Activated CD4-positive, alpha-beta memory T cell treated with anti-CD3 and anti-CD28 coated beads for 36 hours (primary cell): ENCODE results near the gene MAP7. TPM values are rescaled to one million over a fixed set of nuclear protein-coding genes. Genes with fewer than 3 reads are reported as not detected.
"Not testable (repeated sequence)": the region's sequence is repeated elsewhere in the genome, so short reads cannot be mapped to it uniquely, and the experiment has no call there.

ENCODE experiments used
- CTCF ChIA-PET: fragments of 350-600 bp; sonication (Branson Sonifier 250); formaldehyde crosslinking; loops from one replicate; lab custom pipeline; 2021; ENCODE audit warnings: antibody characterized with exemption, inconsistent platforms; lab: Charles Lee
- POLR2A ChIA-PET: fragments of 350-600 bp; sonication (Branson Sonifier 250); formaldehyde crosslinking; loops from one replicate; lab custom pipeline; 2021; ENCODE audit warnings: antibody characterized with exemption; lab: Charles Lee
- DNase-seq: peaks from one replicate; pipeline ENCODE4 v3.0.0-alpha.2; 2020
- H3K27ac Mint-ChIP-seq: one replicate; pipeline ENCODE4 v1.8.0; 2021; ENCODE audit warnings: mixed read lengths
- H3K27me3 Mint-ChIP-seq: one replicate; pipeline ENCODE4 v1.8.0; 2021; ENCODE audit warnings: mixed read lengths
- H3K36me3 Mint-ChIP-seq: one replicate; pipeline ENCODE4 v1.8.0; 2021; ENCODE audit warnings: mixed read lengths
- H3K4me1 Mint-ChIP-seq: one replicate; pipeline ENCODE4 v1.8.0; 2021; ENCODE audit warnings: low read depth, mixed read lengths
- H3K4me3 Mint-ChIP-seq: one replicate; pipeline ENCODE4 v1.8.0; 2021; ENCODE audit warnings: mild to moderate bottlenecking, mixed read lengths
- H3K9me3 Mint-ChIP-seq: one replicate; pipeline ENCODE4 v1.8.0; 2021; ENCODE audit warnings: mixed read lengths
- intact Hi-C: fragments of 100-400 bp; cut with micrococcal nuclease; formaldehyde crosslinking; loops from one replicate; pipeline ENCODE4 v1.15.1; 2023
- total RNA-seq, 2 experiments: library from RNA; stranded (reverse); gene quantifications; one replicate each; pipeline ENCODE4 v1.2.3, GENCODE V29; 2021

Gene MAP7
- total RNA-seq, 2 experiments from 2014 or later, result 1.2 to 1.3 TPM

DNA sequence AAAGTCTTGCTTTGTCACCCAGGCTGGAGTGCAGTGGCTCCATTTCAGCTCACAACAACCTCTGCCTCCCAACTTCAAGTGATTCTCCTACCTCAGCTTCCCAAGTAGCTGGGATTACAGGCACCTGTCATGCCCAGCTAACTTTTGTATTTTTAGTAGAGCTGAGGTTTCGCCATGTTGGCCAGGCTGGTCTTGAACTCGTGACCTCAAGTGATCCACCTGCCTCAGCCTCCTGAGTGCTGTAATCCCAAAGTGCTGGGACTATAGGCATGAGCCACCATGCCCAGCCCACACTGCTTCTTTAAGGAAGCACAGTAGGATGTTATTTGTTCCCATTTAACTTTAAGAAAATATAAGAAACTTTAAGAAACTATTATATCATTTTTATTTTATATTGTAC, 35.3 kb upstream of the MAP7 start:
- not testable (repeated sequence) for H3K9me3 Mint-ChIP-seq

DNA sequence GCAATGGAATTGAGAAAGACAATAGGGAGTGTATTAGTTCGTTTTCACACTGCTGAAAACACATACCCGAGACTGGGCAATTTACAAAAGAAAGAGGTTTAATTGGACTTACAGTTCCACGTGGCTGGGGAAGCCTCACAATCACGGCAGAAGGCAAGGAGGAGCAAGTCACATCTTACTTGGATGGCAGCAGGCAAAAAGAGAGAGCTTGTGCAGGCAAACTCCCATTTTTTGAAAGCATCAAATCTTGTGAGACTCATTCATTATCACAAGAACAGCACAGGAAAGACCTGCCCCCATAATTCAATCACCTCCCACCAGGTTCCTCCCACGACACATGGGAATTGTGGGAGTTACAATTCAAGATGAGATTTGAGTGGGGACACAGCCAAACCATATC, 34.1 kb upstream of the MAP7 start:
- H3K4me1 Mint-ChIP-seq, H3K4me3 Mint-ChIP-seq, H3K9me3 Mint-ChIP-seq, H3K27ac Mint-ChIP-seq, intact Hi-C loops, DNase-seq, H3K27me3 Mint-ChIP-seq: not testable (repeated sequence)
- CTCF ChIA-PET, result interaction anchor here (0.5 to 2.8 kb wide), 5 partner anchors 11 to 1644 kb away, joined by 3 to 18 read pairs (median 4); partner anchors contain the start of gene MAP3K5
- peaks cover 30% of the 10 kb centered on the region for H3K36me3 Mint-ChIP-seq
- POLR2A ChIA-PET, result interaction anchor here (0.6 kb wide), 1 partner anchor 19 kb away, joined by 3 read pairs; no protein-coding TSS in a partner anchor

More for the DNA sequence above, 35.3 kb upstream of the MAP7 start:
- intact Hi-C loops, H3K27me3 Mint-ChIP-seq, H3K4me1 Mint-ChIP-seq, H3K27ac Mint-ChIP-seq, DNase-seq, H3K4me3 Mint-ChIP-seq, POLR2A ChIA-PET: not testable (repeated sequence)
- H3K36me3 Mint-ChIP-seq, result peaks cover 28% of the 10 kb centered on the region
- CTCF ChIA-PET, result interaction anchor here (2.8 kb wide), 1 partner anchor 207 kb away, joined by 18 read pairs; the partner anchor contains the start of gene MAP3K5

DNA sequence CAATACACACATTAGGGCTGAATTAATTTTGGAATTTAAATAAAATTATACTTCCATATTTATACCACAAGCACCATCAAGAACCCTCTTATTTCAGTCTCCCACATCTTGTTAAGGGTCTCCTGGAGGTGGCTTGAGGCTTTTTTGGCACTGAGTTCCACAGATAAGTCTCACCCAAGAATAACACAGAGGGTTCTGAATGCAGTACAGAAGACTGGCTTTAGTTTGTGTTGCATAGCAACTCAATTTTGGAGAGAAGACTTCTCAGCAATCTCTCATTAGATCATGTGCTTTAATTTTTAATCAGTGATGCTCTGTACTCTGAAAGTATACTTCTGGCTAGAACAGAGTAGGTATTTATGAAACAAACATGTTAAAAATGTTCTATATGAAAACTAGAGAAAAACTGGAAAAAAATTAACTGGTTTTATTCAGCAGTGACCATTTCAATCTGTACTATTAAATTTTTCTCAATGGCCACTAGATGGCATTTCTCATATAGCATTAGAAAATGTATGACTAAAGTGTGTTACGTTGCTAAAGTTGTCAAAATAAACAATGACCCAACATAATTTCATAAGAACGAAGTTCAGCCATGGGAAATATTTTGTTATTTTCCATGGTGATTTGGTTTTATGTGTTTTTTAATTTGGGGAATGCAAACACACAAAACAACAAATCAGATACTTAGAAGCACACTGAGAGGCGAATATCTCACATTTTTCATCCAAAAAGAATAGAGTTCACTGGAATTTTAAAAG, 32.7 kb upstream of the MAP7 start:
- no peaks in the 10 kb centered on the region for H3K27me3 Mint-ChIP-seq
- ChIA-PET POLR2A (no interaction called here), CTCF (interaction anchor here (1.2 to 2.8 kb wide), 5 partner anchors 10 to 210 kb away, joined by 3 to 18 read pairs (median 5); partner anchors contain the start of gene MAP3K5)
- no peak overlapping the region for H3K27ac Mint-ChIP-seq
- no peaks in the 10 kb centered on the region for H3K9me3 Mint-ChIP-seq
- no peak overlapping the region for H3K4me3 Mint-ChIP-seq
- H3K36me3 Mint-ChIP-seq, result peaks cover 29% of the 10 kb centered on the region
- intact Hi-C loops, result loop anchor here (1.0 kb wide), 1 partner anchor 210 kb away; no protein-coding TSS in a partner anchor
- DNase-seq, result no peak
- no peaks in the 10 kb centered on the region for H3K4me1 Mint-ChIP-seq

DNA sequence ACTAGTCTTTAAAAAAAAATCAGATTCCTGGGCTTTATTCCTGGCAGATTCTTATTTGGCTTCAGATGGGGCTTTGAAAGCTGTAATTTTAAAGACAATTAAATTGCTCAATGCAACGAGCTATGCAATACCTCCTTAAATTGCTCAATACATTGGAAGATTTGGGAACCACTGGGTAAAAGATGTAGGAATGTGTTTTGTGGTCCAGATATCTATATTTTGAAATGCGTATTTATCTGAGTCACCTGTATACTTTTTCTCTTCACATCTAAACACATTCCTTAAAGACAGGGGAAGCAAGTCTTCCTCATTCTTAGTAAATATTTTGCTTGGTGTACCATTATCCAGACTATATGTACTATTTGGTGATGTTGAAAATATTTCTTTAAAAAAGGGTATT, 29.6 kb upstream of the MAP7 start:
- no peak for DNase-seq
- Mint-ChIP-seq H3K36me3 (peaks cover 31% of the 10 kb centered on the region), H3K4me3 (no peak overlapping the region), H3K4me1 (no peaks in the 10 kb centered on the region), H3K27ac (no peak overlapping the region), H3K27me3 (no peaks in the 10 kb centered on the region), H3K9me3 (no peaks in the 10 kb centered on the region)
- intact Hi-C loops, result no loop called here
- ChIA-PET POLR2A (no interaction called here), CTCF (interaction anchor here (1.1 kb wide), 2 partner anchors 8 to 212 kb away, joined by 3 to 4 read pairs; partner anchors contain the start of gene MAP3K5)

DNA sequence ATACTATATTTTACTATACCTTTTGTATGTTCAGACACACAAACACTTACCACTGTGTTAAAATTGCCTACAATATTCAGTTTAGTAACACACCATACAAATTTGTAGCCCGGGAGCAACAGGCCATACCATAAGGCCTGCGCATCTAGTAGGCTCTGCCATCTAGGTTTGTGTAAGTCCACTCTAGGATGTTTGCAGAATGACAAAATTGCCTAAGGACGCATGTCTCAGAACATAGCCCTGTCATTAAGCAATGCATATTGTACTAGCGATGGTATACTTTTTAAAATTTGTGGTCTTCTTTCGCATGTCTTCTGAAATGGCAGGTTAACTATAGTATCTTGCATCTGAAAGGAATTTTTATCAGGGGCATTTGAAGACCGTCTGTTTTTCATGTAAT, 26.6 kb upstream of the MAP7 start:
- no peak overlapping the region for H3K4me3 Mint-ChIP-seq
- H3K27me3 Mint-ChIP-seq, result no peaks in the 10 kb centered on the region
- ChIA-PET POLR2A (no interaction called here), CTCF (no interaction called here)
- peaks cover 39% of the 10 kb centered on the region for H3K36me3 Mint-ChIP-seq
- DNase-seq, result no peak
- peaks cover 4% of the 10 kb centered on the region for H3K9me3 Mint-ChIP-seq
- H3K4me1 Mint-ChIP-seq, result no peaks in the 10 kb centered on the region
- no peak overlapping the region for H3K27ac Mint-ChIP-seq
- intact Hi-C loops, result no loop called here

DNA sequence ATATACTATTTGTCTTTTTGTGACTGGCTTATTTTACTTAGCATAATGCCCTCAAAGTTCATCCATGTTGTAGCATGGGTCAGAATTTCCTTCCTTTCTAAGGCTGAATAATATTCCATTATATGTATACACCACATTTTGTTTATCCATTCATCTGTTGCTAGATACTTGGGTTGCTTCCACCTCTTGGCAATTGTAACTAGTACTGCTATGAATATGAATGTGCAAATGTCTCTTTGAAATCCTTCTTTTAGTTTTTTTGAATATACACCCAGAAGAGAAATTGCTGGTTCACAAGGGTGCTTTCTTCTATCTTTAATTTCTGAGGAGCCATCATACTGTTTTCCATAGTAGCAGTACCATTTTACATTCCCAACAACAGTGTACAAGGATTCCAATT, 21.3 kb upstream of the MAP7 start:
- no peaks in the 10 kb centered on the region for H3K27me3 Mint-ChIP-seq
- H3K27ac Mint-ChIP-seq, result no peak overlapping the region
- intact Hi-C loops, result no loop called here
- H3K4me1 Mint-ChIP-seq, result no peaks in the 10 kb centered on the region
- H3K9me3 Mint-ChIP-seq, result peaks cover 15% of the 10 kb centered on the region
- ChIA-PET POLR2A (no interaction called here), CTCF (no interaction called here)
- no peak for DNase-seq
- H3K4me3 Mint-ChIP-seq, result no peak overlapping the region
- H3K36me3 Mint-ChIP-seq, result peaks cover 44% of the 10 kb centered on the region

DNA sequence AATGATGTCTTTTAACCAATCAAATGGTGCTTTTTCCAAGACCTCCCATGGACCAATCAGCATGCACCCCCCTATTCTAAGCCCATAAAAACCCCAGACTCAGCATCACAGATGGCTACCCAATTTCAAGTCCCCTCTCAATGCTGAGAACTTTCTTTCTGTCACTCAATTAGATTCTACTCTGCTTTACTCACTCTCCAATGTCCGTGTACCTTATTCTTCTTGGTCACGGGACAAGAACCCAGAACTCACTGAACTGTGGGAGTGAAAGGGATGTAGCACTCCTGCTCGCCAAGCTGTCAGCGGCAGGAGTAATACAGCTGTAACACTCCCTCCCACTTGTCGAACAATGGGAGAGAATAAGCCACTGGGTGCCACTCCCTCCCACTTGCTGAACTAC, 20.8 kb upstream of the MAP7 start:
- H3K4me1 Mint-ChIP-seq, result no peaks in the 10 kb centered on the region
- intact Hi-C loops, result no loop called here

DNA sequence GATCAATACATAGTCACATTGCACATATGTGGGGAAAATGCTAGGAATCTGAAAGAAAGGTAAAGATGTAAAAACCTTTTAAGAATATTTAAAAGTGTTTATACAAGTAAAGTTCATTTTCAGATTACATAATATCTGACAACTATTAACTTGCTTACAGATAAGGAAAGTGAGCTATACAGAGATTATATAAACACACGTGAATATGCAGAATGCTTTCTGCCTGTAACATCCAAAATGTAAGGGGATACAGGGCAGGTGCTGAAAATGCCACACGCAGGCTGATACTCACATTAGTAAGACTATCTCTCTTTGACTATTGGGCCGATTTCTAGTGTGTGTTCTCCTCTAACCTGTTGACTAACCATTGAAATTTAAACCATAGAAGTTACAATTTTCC, 17.9 kb upstream of the MAP7 start:
- Mint-ChIP-seq H3K27me3 (no peaks in the 10 kb centered on the region), H3K27ac (no peak overlapping the region), H3K4me3 (no peak overlapping the region), H3K9me3 (peaks cover 14% of the 10 kb centered on the region), H3K4me1 (no peaks in the 10 kb centered on the region), H3K36me3 (peaks cover 35% of the 10 kb centered on the region)
- DNase-seq, result no peak
- intact Hi-C loops, result no loop called here
- ChIA-PET CTCF (no interaction called here), POLR2A (no interaction called here)

More for the DNA sequence above, 20.8 kb upstream of the MAP7 start:
- DNase-seq, result no peak
- ChIA-PET POLR2A (no interaction called here), CTCF (no interaction called here)
- peaks cover 15% of the 10 kb centered on the region for H3K9me3 Mint-ChIP-seq
- H3K27me3 Mint-ChIP-seq, result no peaks in the 10 kb centered on the region
- H3K27ac Mint-ChIP-seq, result no peak overlapping the region
- H3K4me3 Mint-ChIP-seq, result no peak overlapping the region
- peaks cover 45% of the 10 kb centered on the region for H3K36me3 Mint-ChIP-seq

DNA sequence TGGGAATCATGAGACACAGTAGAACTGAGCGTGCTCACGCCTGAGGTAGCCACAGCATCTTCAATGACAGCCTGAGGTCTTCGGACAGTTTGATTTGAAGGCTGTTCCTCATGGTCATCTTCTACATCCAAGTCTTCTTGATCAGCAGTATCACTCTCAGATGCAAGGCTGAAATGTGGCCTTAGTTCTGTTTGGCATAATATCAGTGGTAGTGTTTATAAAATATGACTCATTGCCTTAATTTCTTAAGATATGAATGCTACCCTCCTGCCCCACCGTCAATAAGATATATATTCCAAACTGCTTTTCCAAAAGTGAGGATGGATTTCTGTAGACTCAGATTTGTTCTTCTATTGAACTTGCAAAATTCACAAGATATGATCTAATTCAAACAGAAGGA, 17.5 kb upstream of the MAP7 start:
- ChIA-PET POLR2A (no interaction called here), CTCF (no interaction called here)
- no peak for DNase-seq
- Mint-ChIP-seq H3K36me3 (peaks cover 33% of the 10 kb centered on the region), H3K27ac (no peak overlapping the region), H3K9me3 (peaks cover 11% of the 10 kb centered on the region), H3K4me1 (no peaks in the 10 kb centered on the region), H3K4me3 (no peak overlapping the region), H3K27me3 (no peaks in the 10 kb centered on the region)
- intact Hi-C loops, result no loop called here

DNA sequence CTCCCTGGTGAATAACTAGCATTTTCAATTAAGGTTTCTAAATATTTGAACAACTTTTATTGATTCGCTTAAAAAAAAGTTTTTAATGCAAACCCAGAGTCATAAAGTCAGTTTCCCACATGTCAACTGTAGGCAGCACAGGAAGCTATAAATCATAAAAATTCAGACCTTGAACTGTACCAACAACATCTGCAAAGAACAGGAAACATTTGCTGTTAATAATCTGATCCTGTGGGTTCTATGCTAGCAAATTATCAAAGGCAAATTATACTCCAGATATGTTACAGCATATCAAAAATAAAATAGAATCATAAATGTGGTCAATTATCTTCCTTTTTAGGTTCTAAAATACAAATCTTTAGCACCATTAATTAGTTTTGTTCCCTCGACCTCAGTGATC, 16.6 kb upstream of the MAP7 start:
- DNase-seq, result no peak
- peaks cover 11% of the 10 kb centered on the region for H3K9me3 Mint-ChIP-seq
- H3K36me3 Mint-ChIP-seq, result peaks cover 31% of the 10 kb centered on the region
- no peak overlapping the region for H3K27ac Mint-ChIP-seq
- intact Hi-C loops, result no loop called here
- ChIA-PET CTCF (interaction anchor here (0.6 kb wide), 1 partner anchor 232 kb away, joined by 3 read pairs; no protein-coding TSS in a partner anchor), POLR2A (no interaction called here)
- no peak overlapping the region for H3K4me3 Mint-ChIP-seq
- H3K4me1 Mint-ChIP-seq, result no peaks in the 10 kb centered on the region
- no peaks in the 10 kb centered on the region for H3K27me3 Mint-ChIP-seq

DNA sequence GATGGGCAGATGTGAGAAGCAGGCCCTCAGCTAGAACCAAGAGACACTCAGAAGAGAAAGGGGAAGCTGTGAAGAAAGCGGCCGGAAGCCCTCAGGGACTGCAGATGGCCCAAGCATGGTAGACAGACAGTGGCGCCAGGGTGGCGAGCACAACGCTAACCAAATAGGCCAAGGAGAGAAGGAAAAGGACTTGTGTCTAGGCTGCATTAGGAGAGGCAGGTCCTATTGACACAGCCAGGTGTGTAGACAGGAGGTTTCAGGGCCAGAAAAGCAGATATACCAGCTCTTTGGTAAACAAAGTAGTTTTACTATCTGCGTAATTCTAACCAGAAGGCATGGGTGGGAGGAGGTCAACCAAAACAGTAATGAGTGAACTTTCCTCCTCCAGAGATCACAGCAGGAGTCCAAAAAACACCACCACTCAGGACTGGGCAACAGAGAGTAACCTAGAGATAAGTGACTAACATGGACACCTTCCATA, 15.8 kb upstream of the MAP7 start:
- POLR2A ChIA-PET, result no interaction called here
- H3K9me3 Mint-ChIP-seq, result peaks cover 5% of the 10 kb centered on the region
- H3K36me3 Mint-ChIP-seq, result peaks cover 29% of the 10 kb centered on the region
- H3K27me3 Mint-ChIP-seq, result no peaks in the 10 kb centered on the region
- no peaks in the 10 kb centered on the region for H3K4me1 Mint-ChIP-seq
- CTCF ChIA-PET, result interaction anchor here (1.2 kb wide), 1 partner anchor 16 kb away, joined by 4 read pairs; the partner anchor contains the start of gene MAP7
- no peak overlapping the region for H3K4me3 Mint-ChIP-seq
- intact Hi-C loops, result no loop called here
- no peak for DNase-seq
- no peak overlapping the region for H3K27ac Mint-ChIP-seq

DNA sequence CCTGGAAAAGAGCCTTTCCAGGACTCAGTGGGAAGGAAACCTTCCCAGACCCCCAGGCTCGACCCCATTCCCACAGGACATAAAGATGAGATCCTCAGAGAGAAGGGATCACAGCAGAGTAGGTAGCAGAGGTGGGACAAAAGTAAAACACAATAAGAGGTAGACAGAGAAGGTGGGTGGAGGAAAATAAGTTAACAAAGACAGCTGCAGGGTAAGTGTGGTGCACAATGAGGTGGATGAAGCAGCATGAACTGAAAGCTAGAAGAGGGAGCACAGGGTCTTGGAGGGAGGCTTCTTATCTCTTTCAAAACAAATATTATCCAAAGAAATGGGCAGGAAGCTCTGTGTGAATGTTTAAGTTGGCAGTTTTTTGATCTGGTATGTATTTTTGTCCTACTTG, 14.0 kb upstream of the MAP7 start:
- intact Hi-C loops, result no loop called here
- Mint-ChIP-seq H3K4me3 (no peak overlapping the region), H3K9me3 (no peaks in the 10 kb centered on the region), H3K27me3 (no peaks in the 10 kb centered on the region), H3K36me3 (peaks cover 22% of the 10 kb centered on the region), H3K27ac (no peak overlapping the region), H3K4me1 (no peaks in the 10 kb centered on the region)
- DNase-seq, result no peak
- POLR2A ChIA-PET, result no interaction called here
- CTCF ChIA-PET, result no interaction called here
